Left cardiac atrium (tissue), 4 donors: ENCODE results near the gene PYURF. TPM values are rescaled to one million over a fixed set of nuclear protein-coding genes. Genes with fewer than 3 reads are reported as not detected.
"Not testable (repeated sequence)": the region's sequence is repeated elsewhere in the genome, so short reads cannot be mapped to it uniquely, and the experiment has no call there.

ENCODE experiments used
- ATAC-seq, 2 donors: fragments of 200-7000 bp; cut with Tn5 transposase; one replicate each; pipeline ENCODE4 v1.9.1; 2020; ENCODE audit warnings: mild to moderate bottlenecking in 2 of 2, moderate library complexity in 2 of 2
- DNase-seq: peaks from one replicate; pipeline ENCODE4 v3.0.0-alpha.2; 2020
- intact Hi-C, 2 donors: fragments of 100-400 bp; cut with DNase I; formaldehyde crosslinking; loops; one replicate each; pipeline versions ENCODE4 v1.14.1 to v1.15.1; 2022 to 2023
- long read RNA-seq: library from polyadenylated mRNA; unstranded; transcript quantifications from one replicate; pipeline ENCODE4 v2.0.0, GENCODE V29; 2021
- total RNA-seq, 2 donors: library from RNA; stranded (reverse); fragmentation: NEBNext Ultra II Directional; extraction: Animal tissue kit (Norgen Biotek cat#: 25700); gene quantifications; one replicate each; pipeline ENCODE4 v1.2.1, GENCODE V29; 2021
- donor health status: DM: no; HTN: yes; CAD: no.
- donor health status: DM: no; HTN: yes; CAD: no; lungs with severe emphysema.
- donor health status: DM: yes; HTN: yes; CAD: no.
- donor health status: Dilated cardiomyopathy.

Gene PYURF
- total RNA-seq, result 10 to 100 TPM; 53.4 to 59.5 TPM
- long read RNA-seq, transcript PYURF-201 (2 exons, 1,361 nt), result major isoform, 171 of 171 reads
- long read RNA-seq, partial matches to known transcripts, result 0 of 171 reads
- long read RNA-seq, other reads (novel, unspliced or antisense), result 0 of 171 reads

- DNase-seq, result peak; percentile 98
- peak; percentile 98 to 99 for ATAC-seq
- intact Hi-C loops, result no loop called here
Measured at GRCh38 chr4:88523325-88524129, at the start of gene PYURF. Gene PYURF, minus strand, starts transcription at chr4:88523776. Its CDS starts 76 bp downstream, at chr4:88523700.

GRCh38 chr4:88570001-88570400 lies 46.4 kb upstream of the PYURF start:
- no peak for DNase-seq
- intact Hi-C loops, result no loop called here
- no peak for ATAC-seq

- DNase-seq (no peak), ATAC-seq (no peak)
- intact Hi-C loops, result no loop called here
Measured at GRCh38 chr4:88567591-88567990, 44.0 kb upstream of the PYURF start.

- intact Hi-C loops, result no loop called here
- DNase-seq (no peak), ATAC-seq (no peak)
Measured at GRCh38 chr4:88549815-88550214, 26.2 kb upstream of the PYURF start.

GRCh38 chr4:88539322-88540068 lies 15.9 kb upstream of the PYURF start:
- ATAC-seq, result not testable (repeated sequence)

GRCh38 chr4:88537709-88538108 lies 14.1 kb upstream of the PYURF start:
- ATAC-seq (no peak), DNase-seq (no peak)
- intact Hi-C loops, result loop anchor here in 1 of 2 donors (5.0 to 10.0 kb wide), 2 partner anchors 120 to 487 kb away; no protein-coding TSS in a partner anchor

More at GRCh38 chr4:88539322-88540068, 15.9 kb upstream of the PYURF start:
- intact Hi-C loops, result loop anchor here (1.0 to 10.0 kb wide), 3 partner anchors 118 to 485 kb away; no protein-coding TSS in a partner anchor
- DNase-seq, result peak; percentile 84

- intact Hi-C loops, result loop anchor here in 1 of 2 donors (5.0 to 10.0 kb wide), 2 partner anchors 122 to 490 kb away; no protein-coding TSS in a partner anchor
- DNase-seq, result no peak
- no peak for ATAC-seq
Measured at GRCh38 chr4:88535090-88535755, 11.6 kb upstream of the PYURF start.

- intact Hi-C loops, result loop anchor here in 1 of 2 donors (10.0 kb wide), 1 partner anchor 491 kb away; no protein-coding TSS in a partner anchor
- ATAC-seq (peak in 1 of 2 donors; percentile 15), DNase-seq (no peak)
Measured at GRCh38 chr4:88533937-88534750, 10.6 kb upstream of the PYURF start.

GRCh38 chr4:88533088-88533790 lies 9.7 kb upstream of the PYURF start:
- ATAC-seq (no peak), DNase-seq (no peak)
- intact Hi-C loops, result loop anchor here in 1 of 2 donors (10.0 kb wide), 1 partner anchor 492 kb away; no protein-coding TSS in a partner anchor

GRCh38 chr4:88531549-88531948 lies 8.0 kb upstream of the PYURF start:
- DNase-seq (no peak), ATAC-seq (no peak)
- intact Hi-C loops, result loop anchor here in 1 of 2 donors (10.0 kb wide), 1 partner anchor 493 kb away; no protein-coding TSS in a partner anchor

GRCh38 chr4:88528861-88529260 lies 5.3 kb upstream of the PYURF start:
- DNase-seq, result no peak
- intact Hi-C loops, result no loop called here
- ATAC-seq, result no peak

GRCh38 chr4:88527787-88528186 lies 4.2 kb upstream of the PYURF start:
- ATAC-seq (no peak), DNase-seq (no peak)
- intact Hi-C loops, result no loop called here

- intact Hi-C loops, result no loop called here
- ATAC-seq, result no peak
- no peak for DNase-seq
Measured at GRCh38 chr4:88526221-88526815, 2.7 kb upstream of the PYURF start.

- intact Hi-C loops, result no loop called here
- DNase-seq (no peak), ATAC-seq (no peak)
Measured at GRCh38 chr4:88524171-88524570, 595 bp upstream of the PYURF start.

- intact Hi-C loops, result no loop called here
- ATAC-seq (peak; percentile 17 to 47), DNase-seq (peak; percentile 62)
Measured at GRCh38 chr4:88522702-88523324, 763 bp downstream of the PYURF start.

- intact Hi-C loops, result loop anchor here in 1 of 2 donors (5.0 to 10.0 kb wide), 2 partner anchors 142 to 484 kb away; partner anchors contain the start of gene HERC6
- DNase-seq, result no peak
- no peak for ATAC-seq
Measured at GRCh38 chr4:88518911-88519310, 4.7 kb downstream of the PYURF start.

- ATAC-seq, result no peak
Measured at GRCh38 chr4:88517825-88518224, 5.8 kb downstream of the PYURF start.

More at GRCh38 chr4:88517825-88518224, 5.8 kb downstream of the PYURF start:
- DNase-seq, result no peak
- intact Hi-C loops, result loop anchor here in 1 of 2 donors (5.0 to 10.0 kb wide), 2 partner anchors 141 to 483 kb away; partner anchors contain the start of gene HERC6
